KMS-11 (cell line): ENCODE results near the gene INCENP.

Source experiments
- H2AFZ ChIP-seq: fragments of 200-600 bp; sonication (generic); 2 replicates; pipeline ENCODE4 v1.6.1; 2016; ENCODE audit warnings: antibody characterized with exemption, mixed run types, low read depth
- H3K27ac ChIP-seq: fragments of 200-600 bp; sonication (generic); 2 replicates; pipeline ENCODE4 v1.6.1; 2016; ENCODE audit warnings: mild to moderate bottlenecking, mixed run types
- H3K27me3 ChIP-seq: fragments of 200-600 bp; sonication (generic); 2 replicates; pipeline ENCODE4 v1.6.1; 2017; ENCODE audit warnings: mild to moderate bottlenecking, low read depth, mixed run types, moderate library complexity; ENCODE audit not compliant: insufficient read depth
- H3K36me3 ChIP-seq: fragments of 200-600 bp; sonication (generic); 2 replicates; pipeline ENCODE4 v1.6.1; 2017; ENCODE audit warnings: mild to moderate bottlenecking, mixed run types; ENCODE audit not compliant: insufficient read depth
- H3K4me1 ChIP-seq: fragments of 200-600 bp; sonication (generic); 2 replicates; pipeline ENCODE4 v1.6.1; 2016; ENCODE audit warnings: mild to moderate bottlenecking, low read depth, mixed run types; ENCODE audit not compliant: poor library complexity, severe bottlenecking
- H3K4me2 ChIP-seq: fragments of 200-600 bp; sonication (generic); 2 replicates; pipeline ENCODE4 v1.7.0; 2016; ENCODE audit warnings: mild to moderate bottlenecking, mixed run types
- H3K4me3 ChIP-seq: fragments of 200-600 bp; sonication (generic); IDR thresholded peaks from 2 replicates; pipeline ENCODE4 v1.6.1; 2017; ENCODE audit warnings: low read depth, low read length, mixed read lengths; ENCODE audit not compliant: insufficient read depth
- H3K79me2 ChIP-seq: fragments of 200-600 bp; sonication (generic); 2 replicates; pipeline ENCODE4 v1.6.1; 2016; ENCODE audit warnings: low read depth, mixed run types; ENCODE audit not compliant: insufficient read depth
- H3K9ac ChIP-seq: fragments of 200-600 bp; sonication (generic); 2 replicates; pipeline ENCODE4 v1.6.1; 2016; ENCODE audit warnings: mild to moderate bottlenecking, mixed run types
- H4K20me1 ChIP-seq: fragments of 200-600 bp; sonication (generic); 2 replicates; pipeline ENCODE4 v1.6.1; 2016; ENCODE audit warnings: mild to moderate bottlenecking, mixed run types; ENCODE audit not compliant: insufficient read depth
- TF ChIP-seq, protein P1 (sequence below): fragments of 200-600 bp; sonication (generic); conservative IDR thresholded peaks from 2 replicates; pipeline ENCODE4 v1.6.1; 2017; ENCODE audit warnings: low read depth, mild to moderate bottlenecking, antibody characterized with exemption, low read length, moderate library complexity, mixed read lengths

Gene INCENP

DNA sequence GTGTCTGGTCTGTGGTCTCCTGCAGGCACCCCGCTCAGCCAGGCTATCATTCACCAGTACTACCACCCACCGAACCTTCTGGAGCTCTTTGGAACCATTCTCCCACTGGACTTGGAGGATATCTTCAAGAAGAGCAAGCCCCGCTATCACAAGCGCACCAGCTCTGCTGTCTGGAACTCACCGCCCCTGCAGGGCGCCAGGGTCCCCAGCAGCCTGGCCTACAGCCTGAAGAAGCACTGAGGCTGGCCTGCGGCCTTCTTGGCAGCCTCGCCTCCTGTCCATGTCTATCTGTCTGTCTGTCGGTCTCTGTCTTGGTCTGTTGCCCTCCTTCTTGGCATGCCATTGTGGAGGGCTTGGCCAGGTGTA is 27.9 kb downstream of the INCENP start:
- no peak overlapping the region for H3K4me2 ChIP-seq
- no peak overlapping the region for H2AFZ ChIP-seq
- no peak overlapping the region for H3K27ac ChIP-seq
- H3K9ac ChIP-seq, result no peak overlapping the region
- H3K27me3 ChIP-seq, result no peaks in the 10 kb centered on the region
- no peaks in the 10 kb centered on the region for H3K4me1 ChIP-seq
- no peak overlapping the region for H3K4me3 ChIP-seq
- no peaks in the 10 kb centered on the region for H4K20me1 ChIP-seq
- TF ChIP-seq, protein P1, sequence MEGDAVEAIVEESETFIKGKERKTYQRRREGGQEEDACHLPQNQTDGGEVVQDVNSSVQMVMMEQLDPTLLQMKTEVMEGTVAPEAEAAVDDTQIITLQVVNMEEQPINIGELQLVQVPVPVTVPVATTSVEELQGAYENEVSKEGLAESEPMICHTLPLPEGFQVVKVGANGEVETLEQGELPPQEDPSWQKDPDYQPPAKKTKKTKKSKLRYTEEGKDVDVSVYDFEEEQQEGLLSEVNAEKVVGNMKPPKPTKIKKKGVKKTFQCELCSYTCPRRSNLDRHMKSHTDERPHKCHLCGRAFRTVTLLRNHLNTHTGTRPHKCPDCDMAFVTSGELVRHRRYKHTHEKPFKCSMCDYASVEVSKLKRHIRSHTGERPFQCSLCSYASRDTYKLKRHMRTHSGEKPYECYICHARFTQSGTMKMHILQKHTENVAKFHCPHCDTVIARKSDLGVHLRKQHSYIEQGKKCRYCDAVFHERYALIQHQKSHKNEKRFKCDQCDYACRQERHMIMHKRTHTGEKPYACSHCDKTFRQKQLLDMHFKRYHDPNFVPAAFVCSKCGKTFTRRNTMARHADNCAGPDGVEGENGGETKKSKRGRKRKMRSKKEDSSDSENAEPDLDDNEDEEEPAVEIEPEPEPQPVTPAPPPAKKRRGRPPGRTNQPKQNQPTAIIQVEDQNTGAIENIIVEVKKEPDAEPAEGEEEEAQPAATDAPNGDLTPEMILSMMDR, result no peak
- no peaks in the 10 kb centered on the region for H3K36me3 ChIP-seq
- H3K79me2 ChIP-seq, result no peaks in the 10 kb centered on the region

DNA sequence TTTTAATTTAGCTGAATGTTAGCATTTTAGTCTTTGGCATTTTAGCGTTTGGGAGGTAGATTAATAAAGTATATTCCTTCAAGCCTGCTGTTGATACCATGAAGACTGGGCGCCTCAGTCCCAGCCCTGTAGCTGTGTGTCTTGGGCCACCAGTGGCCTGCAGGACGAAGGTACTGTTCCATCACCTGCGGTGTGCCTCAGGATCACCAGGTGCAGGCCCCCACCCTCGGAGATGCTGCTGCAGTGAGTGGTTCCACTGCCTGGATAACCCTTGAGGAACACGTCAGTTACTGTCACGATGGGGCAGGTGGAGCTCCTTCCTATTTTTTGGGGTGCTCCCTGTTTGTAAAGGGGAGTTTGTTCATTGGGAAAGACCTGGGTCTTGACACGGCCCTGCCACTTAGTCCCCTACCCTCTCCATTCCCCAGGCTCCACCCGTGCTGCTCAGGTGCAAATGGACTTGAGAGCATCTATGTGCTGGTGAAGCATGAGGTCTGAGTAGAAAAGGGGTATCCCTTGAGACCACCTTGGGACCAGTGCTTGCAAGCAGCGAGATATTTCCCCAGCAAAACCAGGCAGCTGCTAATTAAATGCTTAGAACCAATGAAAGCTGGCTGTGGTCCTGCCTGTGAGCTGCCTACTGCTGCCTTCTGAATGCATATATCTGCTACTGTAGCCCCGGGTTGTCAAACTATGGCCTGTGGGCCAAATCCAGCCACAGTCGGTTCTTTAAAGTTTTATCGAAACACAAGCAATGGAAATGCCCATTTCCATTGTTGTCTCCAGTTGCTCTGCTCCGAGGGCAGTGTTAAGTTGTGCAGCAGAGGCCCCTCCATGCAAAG is 28.7 kb downstream of the INCENP start:
- no peaks in the 10 kb centered on the region for H3K4me1 ChIP-seq
- H3K4me3 ChIP-seq, result no peak overlapping the region
- H3K27ac ChIP-seq, result no peak overlapping the region
- H2AFZ ChIP-seq, result no peak overlapping the region
- H3K79me2 ChIP-seq, result no peaks in the 10 kb centered on the region
- H3K27me3 ChIP-seq, result no peaks in the 10 kb centered on the region
- H3K4me2 ChIP-seq, result no peak overlapping the region
- H3K36me3 ChIP-seq, result no peaks in the 10 kb centered on the region
- H3K9ac ChIP-seq, result no peak overlapping the region
- H4K20me1 ChIP-seq, result no peaks in the 10 kb centered on the region
- TF ChIP-seq, protein P1, result no peak

DNA sequence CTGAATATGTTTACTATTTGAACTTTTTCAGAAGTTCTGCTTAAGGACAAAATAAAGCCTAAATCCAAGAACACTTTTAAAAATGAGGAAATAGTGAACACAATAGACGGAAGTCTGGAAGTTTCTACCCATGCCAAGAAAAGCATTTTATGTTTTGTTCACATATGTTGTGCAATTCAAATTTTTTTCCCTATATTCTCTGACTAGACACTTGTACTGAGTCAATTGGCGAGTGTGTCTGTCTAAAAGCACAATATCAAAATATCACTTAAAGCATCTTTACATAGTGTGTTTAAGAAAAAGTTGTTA is 29.2 kb downstream of the INCENP start:
- Histone ChIP-seq H3K9ac (no peak overlapping the region), H3K79me2 (no peaks in the 10 kb centered on the region), H3K27ac (no peak overlapping the region), H3K27me3 (no peaks in the 10 kb centered on the region), H3K4me2 (no peak overlapping the region), H2AFZ (no peak overlapping the region), H3K4me1 (no peaks in the 10 kb centered on the region), H4K20me1 (no peaks in the 10 kb centered on the region), H3K36me3 (no peaks in the 10 kb centered on the region), H3K4me3 (no peak overlapping the region)
- TF ChIP-seq, protein P1, result no peak

DNA sequence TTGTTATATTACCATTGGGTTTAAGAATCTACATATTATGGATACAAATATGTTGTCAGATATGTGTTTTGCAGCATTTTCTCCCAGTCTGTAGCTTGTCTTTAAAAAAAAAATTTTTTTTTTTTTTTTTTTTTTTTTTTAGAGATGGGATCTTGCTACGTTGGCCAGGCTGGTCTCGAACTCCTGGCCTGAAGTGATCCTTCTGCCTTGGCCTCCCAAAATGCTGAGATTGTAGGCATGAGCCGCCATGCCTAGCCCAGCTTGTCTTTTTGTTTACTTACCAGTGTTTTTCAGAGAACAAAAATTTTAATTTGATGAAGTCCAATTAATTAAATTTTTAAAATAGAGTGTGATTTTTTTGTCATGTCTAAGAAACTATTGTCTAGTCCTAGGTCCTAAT is 29.8 kb downstream of the INCENP start:
- H3K4me3 ChIP-seq, result no peak overlapping the region
- no peaks in the 10 kb centered on the region for H3K4me1 ChIP-seq
- no peak overlapping the region for H3K9ac ChIP-seq
- no peaks in the 10 kb centered on the region for H3K36me3 ChIP-seq
- no peaks in the 10 kb centered on the region for H4K20me1 ChIP-seq
- H3K4me2 ChIP-seq, result no peak overlapping the region
- H2AFZ ChIP-seq, result no peak overlapping the region
- TF ChIP-seq, protein P1, result no peak
- no peak overlapping the region for H3K27ac ChIP-seq
- no peaks in the 10 kb centered on the region for H3K79me2 ChIP-seq
- no peaks in the 10 kb centered on the region for H3K27me3 ChIP-seq
